ENCODE results near the gene GTSF1L.

DNA sequence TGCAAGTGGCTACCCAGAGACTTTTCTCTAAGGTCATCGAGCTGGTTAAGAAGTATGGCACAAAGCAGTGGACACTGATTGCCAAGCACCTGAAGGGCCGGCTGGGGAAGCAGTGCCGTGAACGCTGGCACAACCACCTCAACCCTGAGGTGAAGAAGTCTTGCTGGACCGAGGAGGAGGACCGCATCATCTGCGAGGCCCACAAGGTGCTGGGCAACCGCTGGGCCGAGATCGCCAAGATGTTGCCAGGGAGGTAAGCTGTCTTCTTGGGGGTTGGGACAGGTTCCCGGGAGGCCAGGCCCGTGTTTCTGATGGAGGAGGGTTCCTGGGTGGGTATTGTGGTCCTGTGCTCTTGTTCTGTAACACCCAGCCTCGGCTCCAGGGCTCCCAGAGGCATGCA, 40.0 kb downstream of the GTSF1L start:
- TF ChIP-seq SMC3 (IDR thresholded peaks at IDR 0.05; ENCODE audit: low read depth, low read length) (no peak), RAD21 (IDR thresholded peaks at IDR 0.05; ENCODE audit: low read length) (no peak), RFX5 (IDR thresholded peaks at IDR 0.05; ENCODE audit: low read depth, low read length) (no peak), POLR2A (IDR thresholded peaks at IDR 0.05; ENCODE audit: low read depth, low read length) (no peak), CHD1 (IDR thresholded peaks at IDR 0.05; ENCODE audit: low read depth, low read length) (no peak), MAZ (IDR thresholded peaks at IDR 0.05; ENCODE audit: borderline replicate concordance, low read depth, low read length) (no peak), BHLHE40 (IDR thresholded peaks at IDR 0.05; ENCODE audit: low read depth, low read length) (no peak), MAFK (IDR thresholded peaks at IDR 0.05; ENCODE audit: low read depth, low read length) (no peak), RCOR1 (IDR thresholded peaks at IDR 0.05; ENCODE audit: insufficient replicate concordance, low read length) (no peak)
- TF ChIP-seq, protein P1, sequence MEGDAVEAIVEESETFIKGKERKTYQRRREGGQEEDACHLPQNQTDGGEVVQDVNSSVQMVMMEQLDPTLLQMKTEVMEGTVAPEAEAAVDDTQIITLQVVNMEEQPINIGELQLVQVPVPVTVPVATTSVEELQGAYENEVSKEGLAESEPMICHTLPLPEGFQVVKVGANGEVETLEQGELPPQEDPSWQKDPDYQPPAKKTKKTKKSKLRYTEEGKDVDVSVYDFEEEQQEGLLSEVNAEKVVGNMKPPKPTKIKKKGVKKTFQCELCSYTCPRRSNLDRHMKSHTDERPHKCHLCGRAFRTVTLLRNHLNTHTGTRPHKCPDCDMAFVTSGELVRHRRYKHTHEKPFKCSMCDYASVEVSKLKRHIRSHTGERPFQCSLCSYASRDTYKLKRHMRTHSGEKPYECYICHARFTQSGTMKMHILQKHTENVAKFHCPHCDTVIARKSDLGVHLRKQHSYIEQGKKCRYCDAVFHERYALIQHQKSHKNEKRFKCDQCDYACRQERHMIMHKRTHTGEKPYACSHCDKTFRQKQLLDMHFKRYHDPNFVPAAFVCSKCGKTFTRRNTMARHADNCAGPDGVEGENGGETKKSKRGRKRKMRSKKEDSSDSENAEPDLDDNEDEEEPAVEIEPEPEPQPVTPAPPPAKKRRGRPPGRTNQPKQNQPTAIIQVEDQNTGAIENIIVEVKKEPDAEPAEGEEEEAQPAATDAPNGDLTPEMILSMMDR (conservative IDR thresholded peaks at IDR 0.05; ENCODE audit: low read depth, low read length) = no peak
- TF ChIP-seq, protein P2, sequence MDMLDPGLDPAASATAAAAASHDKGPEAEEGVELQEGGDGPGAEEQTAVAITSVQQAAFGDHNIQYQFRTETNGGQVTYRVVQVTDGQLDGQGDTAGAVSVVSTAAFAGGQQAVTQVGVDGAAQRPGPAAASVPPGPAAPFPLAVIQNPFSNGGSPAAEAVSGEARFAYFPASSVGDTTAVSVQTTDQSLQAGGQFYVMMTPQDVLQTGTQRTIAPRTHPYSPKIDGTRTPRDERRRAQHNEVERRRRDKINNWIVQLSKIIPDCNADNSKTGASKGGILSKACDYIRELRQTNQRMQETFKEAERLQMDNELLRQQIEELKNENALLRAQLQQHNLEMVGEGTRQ (IDR thresholded peaks at IDR 0.05; ENCODE audit: low read depth, low read length) = no peak

All from IMR-90 (cell line).